HG02642 (cell line): ENCODE results near the gene SLC2A4.
A peak's percentile ranks its signal among the peaks of the same experiment; 100 is the strongest.
"Not testable (repeated sequence)": the region's sequence is repeated elsewhere in the genome, so short reads cannot be mapped to it uniquely, and the experiment has no call there.

Experiments used
- ATAC-seq: cut with Tn5 transposase; IDR thresholded peaks from one replicate; pipeline ENCODE4 v1.9.1; 2021; ENCODE audit warnings: mild to moderate bottlenecking; ENCODE audit not compliant: unreplicated experiment, poor library complexity

The SLC2A4 gene

GRCh38 chr17:7336240-7337175, 55.0 kb downstream of the SLC2A4 start, which contains the start of gene ACAP1:
ACAP1 (plus strand) TSS chr17:7336529; CDS start chr17:7336735, 206 bp downstream.
- peak; percentile 70 for ATAC-seq

GRCh38 chr17:7337600-7337999, 56.1 kb downstream of the SLC2A4 start:
- ATAC-seq: not testable (repeated sequence)
